T-helper 2 cell treated with Interferon-gamma antibody and Interleukin-4, amounts not matched to agents 100 ng/mL and 5 ng/mL, for 36 hours (primary cell): ENCODE results near the gene ANKRD10. TPM values are rescaled to one million over a fixed set of nuclear protein-coding genes. Genes with fewer than 3 reads are reported as not detected.
"Not testable (repeated sequence)": the region's sequence is repeated elsewhere in the genome, so short reads cannot be mapped to it uniquely, and the experiment has no call there.

Experiments used
- intact Hi-C: fragments of 100-400 bp; cut with micrococcal nuclease; formaldehyde crosslinking; loops from one replicate; pipeline ENCODE4 v1.15.1; 2023
- total RNA-seq: library from RNA; stranded (reverse); gene quantifications from 2 replicates; pipeline ENCODE4 v1.2.3, GENCODE V29; 2022

The ANKRD10 gene
- 124 and 126 TPM in 2 replicates for total RNA-seq

DNA sequence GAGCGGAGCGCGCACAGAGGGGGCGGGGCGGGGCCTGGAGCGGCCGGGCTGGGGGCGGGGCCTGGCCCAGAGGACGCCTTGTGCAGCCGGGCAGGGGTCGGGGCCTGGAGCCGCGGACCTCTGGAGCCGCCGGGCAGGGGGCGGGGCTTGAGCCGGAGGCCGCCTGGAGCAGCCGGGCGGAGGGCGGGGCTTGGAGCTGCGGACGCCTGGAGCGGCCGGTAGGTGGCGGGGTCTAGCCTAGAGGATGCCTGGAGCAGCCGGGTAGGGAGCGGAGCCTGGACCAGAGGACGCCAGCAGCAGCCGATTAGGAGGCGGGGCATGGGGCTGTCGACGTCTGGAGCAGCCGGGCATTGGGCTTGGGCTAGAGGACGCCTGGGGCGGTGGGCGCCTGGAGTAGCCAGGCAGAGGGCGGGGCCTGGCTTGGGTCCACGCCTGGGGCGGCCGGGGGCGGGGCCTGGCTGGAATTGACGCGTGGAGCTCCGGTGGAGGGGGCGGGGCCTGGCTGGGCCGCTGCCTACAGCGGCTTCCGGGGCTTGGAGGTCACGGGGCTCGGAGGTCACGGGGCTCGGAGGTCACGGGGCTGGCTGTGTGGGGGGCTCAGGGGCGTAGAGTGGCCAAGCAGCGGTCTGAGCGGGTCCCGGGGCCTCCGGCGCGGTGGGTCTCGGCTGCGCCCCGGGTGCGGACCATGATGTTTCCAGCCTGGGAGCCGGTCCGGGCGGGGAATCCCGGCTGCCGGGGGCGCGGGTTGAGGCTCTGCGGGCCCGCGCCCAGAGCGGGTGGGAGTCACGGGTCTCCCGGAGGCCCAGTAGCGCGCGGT lies at the start of gene ANKRD10:
Gene ANKRD10 (minus strand): TSS at position 13 of the 817 bp plus-strand sequence. CDS start 135 bp downstream, outside the sequence.
- intact Hi-C loops, result loop anchor here (1.0 to 10.0 kb wide), 6 partner anchors 50 to 354 kb away; partner anchors contain the start of genes NAXD and RAB20

DNA sequence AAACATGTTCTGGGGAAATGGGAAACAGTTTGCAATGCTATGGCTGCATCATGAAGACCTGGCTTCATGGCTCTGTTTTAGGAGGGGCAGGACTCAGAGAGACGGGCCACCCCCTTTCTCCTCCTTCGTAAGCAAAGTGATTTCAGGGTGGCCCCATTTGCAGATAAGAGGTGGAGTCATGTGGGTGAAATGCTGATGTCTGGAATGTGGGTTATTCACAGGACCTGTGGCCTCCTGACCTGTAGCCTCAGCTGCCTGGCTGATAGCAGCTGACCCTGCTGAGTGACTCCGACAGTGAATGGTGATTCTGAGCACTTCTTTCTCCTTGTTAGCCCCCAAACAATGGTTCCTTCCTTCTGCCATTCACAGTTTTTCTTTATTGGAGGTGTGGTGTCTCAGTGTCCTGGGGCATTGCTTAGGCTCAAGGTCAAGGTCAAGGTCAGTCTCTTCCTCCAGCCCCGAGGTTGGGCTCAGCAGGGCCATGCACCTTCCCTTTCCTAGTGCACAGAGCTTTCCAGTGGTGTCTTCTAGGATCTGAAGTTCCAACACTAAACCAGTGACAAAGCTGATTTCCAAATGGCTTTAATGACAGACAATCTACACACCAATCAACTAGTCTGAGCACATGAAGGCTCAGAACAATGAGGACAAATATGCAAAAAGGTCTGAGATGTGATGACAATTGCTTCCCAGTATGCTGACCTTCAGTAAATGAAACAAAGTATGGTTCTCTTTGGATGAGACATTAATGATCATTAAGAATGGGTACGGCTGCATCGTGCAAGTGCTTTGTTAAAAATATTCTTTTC lies 49.6 kb upstream of the ANKRD10 start:
- intact Hi-C loops, result loop anchor here (1.0 to 2.0 kb wide), 3 partner anchors 20 to 189 kb away; partner anchors contain the start of gene ANKRD10

DNA sequence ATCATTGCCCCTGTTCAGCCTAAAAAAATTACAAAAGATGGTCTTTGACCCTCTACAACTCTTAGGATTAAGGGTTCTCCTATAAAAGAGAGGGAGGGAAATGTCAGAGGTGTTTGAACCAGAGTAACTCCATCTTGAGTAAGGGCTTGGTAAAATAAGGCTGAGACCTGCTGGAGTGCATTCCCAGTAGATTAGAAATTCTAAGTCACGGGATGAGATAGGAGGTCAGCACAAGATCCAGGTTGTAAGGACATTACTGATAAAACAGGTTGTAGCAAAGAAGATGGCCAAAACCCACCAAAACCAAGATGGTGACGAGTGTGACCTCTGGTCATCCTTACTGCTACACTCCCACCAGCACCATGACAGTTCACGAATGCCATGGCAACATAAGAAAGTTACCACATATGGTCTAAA lies 48.7 kb upstream of the ANKRD10 start:
- intact Hi-C loops, result no loop called here

DNA sequence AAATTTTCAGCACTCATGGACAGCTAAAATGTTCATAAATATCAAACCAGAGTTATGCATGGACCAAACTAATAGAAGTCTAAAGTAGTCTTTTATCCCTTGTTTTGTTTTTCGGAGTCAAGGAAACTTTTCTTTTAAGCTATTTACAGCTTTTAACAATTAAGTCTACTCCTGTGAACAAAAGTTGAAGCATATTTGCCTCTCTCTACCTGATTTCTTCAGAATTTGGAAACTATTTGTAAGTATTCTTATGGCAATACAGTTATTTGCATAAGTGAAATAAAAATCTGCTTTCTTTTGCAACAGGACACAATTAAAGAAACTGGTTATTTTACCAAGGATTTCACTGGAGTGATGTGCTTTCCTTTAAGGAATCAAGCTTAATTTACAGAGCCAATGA lies 47.1 kb upstream of the ANKRD10 start:
- intact Hi-C loops, result no loop called here

DNA sequence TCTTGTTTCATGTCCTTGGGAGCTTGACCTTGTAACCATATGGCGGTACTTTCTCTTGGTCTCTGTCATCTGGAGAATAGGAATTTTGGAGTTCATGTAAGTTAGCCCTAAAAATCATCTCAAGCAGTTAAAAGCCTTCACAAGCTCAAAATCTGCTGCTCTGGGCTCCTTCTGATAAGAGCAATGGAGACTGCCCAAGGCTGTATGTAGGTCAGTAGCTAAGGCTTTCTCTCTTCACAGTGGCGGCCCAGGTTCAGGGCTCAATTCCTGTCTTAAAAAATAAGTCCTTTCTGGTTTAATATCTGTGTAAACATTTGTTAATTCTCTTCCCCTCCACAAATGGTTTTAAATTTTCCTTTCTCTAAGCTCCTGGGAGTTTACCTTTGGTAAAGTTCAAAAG lies 45.3 kb upstream of the ANKRD10 start:
- intact Hi-C loops, result no loop called here

DNA sequence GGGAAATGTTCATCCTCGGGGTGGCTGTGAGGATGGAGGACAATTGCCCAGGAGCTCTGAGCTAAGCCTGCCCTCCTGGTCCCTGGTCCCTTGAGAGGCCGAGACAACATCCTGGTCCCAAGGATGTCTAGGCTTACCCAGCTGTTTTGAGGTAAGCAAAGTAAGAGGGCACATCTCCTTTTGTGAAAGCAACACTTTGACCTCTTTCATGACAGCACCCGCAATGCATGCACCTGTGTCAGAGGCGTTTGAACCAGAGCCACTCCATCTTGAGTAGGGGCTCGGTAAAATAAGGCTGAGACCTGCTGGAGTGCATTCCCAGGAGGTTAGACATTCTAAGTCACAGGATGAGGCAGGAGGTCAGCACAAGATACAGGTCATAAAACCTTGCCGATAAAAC lies 43.1 kb upstream of the ANKRD10 start:
- intact Hi-C loops, result no loop called here

DNA sequence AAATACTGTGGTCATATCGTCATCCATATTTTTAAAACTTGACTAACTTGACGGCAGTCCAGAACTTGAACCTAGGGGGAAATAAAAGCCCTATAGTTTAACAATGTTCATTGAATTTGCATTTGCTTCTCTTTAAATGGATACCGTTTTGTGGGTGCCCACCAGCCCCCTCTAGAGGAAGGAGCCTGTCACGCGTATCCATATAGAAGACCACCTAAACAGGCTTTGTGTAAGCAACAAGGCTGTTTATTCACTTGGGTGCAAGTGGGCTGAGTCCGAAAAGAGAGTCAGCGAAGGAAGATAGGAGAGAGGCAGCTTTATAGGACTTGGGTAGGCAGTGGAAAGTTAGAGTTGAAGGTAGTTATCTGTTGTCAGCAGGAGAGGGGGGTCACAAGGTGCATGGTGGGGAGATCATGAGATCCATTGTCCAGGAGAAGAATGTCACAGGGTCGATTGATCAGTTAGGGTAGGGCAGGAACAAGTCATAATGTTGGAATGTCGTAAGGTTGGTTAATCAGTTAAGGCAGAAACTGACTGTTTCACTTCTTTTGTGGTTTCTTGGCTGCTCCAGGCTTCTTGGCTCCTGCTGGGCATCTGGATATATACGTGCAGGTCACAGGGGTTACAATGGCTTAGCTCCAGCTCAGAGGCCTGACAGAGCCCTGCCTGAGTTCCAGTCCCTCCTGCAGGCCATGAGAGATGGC lies 42.5 kb upstream of the ANKRD10 start:
- intact Hi-C loops, result no loop called here

DNA sequence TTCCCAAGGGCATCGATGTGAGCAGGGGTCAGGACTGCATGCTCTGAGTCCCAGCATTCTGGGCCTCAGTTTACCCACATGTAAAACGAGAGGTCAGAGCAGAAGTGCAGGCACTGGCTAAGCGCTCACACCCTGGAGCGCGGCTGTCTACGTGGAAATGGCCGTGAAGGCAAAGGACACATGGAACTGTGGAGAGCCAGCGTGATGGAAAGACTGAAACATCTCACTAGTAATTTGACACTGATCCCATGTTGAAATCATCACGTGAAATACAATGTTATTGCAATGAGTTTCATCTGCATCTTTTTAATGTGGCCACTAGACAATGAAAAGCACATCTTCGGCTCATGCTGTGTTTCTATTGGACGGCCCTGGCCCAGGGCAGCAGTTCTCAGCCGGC lies 41.3 kb upstream of the ANKRD10 start:
- intact Hi-C loops, result not testable (repeated sequence)

DNA sequence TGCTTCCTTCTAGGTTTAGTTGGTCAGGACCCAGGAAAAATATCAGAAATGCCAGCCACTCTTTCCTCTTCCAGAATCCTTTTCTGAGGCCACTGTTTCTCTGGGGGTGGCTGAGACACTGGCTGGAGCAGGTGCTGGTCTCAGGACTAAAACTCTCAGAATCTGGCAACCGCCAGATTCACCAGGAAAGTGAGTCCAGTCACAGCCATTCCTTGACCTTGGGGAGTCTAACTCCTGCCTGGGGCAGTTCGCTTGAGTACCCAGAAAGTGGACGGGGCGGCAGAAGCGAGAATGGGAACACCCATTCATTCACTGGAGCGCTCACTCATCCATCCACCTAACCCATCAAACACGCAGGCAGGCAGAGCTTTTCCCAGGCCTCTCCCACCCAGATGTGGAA lies 40.7 kb upstream of the ANKRD10 start:
- intact Hi-C loops, result not testable (repeated sequence)

DNA sequence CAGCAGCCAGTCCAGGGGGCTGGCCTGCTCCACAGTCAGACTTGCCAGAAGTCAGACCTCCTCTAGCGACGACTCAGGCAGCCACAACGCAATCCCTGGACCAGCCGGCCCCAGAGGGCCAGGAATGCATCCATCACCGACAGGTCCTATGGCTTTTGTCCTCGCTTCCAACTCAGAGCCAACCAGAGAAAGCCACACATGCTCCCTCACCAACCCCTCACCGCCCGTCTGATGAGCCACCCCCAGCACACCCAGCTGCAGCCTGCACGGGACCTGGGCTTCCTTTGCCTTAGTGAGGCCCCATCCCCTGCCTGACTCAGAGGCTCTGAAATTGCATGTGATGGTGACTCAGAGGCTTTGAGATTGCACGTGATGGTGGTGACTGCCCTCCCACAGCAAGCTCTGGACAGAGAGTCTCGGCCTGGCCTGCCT lies 40.2 kb upstream of the ANKRD10 start:
- intact Hi-C loops, result not testable (repeated sequence)

DNA sequence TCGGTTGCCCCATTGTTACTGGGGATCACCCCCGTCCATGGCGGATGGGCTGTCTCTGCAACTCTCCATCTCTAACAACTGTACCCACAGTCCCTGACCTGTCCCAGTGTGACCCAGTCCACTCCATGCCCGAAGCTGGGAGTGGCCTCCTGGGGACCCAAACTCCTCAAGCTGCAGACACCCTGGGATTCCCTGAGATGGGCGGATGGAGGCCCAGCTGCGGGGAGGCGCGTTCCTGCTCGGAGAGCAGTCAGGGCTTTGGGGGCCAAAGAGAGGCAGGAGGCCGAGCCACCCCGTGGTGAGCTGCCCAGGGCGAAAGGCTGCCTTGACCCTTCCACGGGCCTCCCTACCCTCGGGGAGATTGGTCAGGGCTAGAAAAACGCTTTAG lies 39.7 kb upstream of the ANKRD10 start:
- intact Hi-C loops, result not testable (repeated sequence)

DNA sequence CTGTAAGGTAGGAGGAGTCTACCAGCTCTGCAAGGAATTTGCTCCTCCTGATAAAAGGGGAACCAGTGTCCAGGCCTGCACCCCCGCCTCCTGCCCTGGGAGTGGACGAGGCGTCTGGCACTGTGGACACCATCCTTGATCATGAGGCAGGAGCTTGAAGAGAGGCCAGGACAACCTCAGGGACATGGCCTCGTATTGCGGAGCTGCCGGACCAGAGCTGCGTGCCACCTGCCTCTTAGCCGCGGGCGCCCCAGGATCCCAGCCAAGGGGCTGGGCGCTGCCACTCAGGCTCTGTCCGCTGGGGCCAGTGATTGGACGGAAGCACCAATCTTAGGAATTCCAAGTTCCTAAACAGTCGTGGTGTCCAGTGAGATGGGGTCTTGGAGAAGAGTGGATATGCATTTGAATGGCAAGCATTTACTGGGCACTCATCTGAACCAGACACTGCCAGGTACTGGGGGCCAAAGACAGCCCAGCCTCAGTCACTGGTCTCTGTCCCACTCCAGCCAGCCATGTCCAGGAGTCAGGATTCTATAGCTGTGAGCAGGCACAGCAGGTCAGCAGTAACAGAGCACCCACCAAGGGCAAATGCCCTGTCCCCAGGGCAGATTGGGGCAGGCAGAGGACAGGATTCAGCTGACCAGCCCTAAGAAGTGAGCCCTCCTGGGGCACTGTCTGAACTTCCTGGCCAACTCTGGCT lies 39.1 kb upstream of the ANKRD10 start:
- intact Hi-C loops, result no loop called here

DNA sequence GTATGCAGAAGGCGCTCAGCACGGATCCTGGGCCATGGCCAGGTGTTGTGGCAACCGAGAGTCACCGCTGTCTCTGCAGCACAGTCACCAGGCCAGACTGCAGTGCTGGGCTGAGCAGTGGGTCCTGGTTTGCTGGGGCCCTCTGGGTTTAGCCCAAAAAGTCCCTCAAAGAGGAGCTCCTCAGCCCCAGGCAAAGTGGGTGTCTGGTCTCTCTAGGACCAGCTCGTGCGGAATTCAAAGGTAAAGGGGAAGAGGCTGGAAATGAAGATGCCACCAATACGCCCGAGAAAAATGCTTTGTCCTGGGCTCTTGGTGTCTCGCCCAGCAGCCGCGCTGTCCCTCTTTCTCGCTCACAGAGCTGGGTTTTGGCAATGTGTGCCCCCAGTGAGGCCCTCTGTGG lies 38.5 kb upstream of the ANKRD10 start:
- intact Hi-C loops, result no loop called here

DNA sequence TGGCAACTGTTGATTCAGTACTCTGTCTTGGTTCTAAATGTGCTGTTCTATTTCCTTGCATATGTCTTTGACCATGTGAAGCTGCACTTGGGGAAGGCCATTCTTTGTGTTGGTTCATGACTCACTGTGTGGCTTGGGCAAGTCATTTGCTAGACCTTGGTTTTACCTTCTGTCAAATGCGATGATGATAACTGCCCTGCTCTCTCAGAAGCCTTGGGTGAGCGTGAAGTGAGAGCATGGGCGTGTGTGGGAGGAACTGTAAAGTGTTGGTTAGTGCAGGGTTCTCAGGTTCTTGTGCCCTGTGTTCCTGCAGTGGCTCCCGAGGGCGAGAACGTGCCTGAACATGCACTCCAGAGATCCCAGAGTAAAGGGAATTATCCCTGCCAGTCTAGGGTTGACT lies 37.3 kb upstream of the ANKRD10 start:
- intact Hi-C loops, result not testable (repeated sequence)

DNA sequence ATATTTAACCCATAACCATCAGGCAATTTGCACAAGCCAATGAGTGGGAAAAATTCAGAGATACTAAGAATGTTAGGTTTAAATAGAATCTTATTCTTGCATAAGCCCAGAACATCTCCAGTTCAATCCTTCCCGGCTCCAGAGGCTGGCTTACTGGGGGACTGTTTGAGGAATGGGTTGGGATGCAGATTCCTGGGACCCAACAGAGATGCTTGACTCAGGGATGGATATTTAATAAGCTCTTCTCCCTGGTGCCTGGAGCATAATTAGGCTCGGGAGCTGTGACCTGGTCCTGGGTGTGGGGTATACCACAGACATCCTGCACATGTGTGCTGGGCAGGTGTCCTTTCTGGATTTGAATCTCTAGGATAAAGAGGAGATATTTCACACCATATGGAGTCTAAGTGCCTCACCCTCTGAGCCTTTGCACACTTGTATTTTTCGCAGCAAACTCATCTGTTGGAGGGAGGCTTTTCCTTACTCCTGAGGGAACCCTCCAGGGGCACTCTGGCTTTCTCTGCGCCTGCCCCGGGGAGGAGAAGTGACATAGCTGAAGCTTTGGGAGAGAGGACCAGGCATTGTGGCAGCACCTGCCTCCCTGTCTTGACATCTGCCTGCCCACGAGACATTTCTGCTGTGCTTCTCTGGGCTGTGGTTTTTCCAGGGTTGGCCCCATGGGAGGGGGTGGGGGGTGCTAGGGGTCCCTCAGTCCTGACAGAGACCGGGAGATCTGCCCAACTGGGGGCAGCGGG lies 36.1 kb upstream of the ANKRD10 start:
- intact Hi-C loops, result no loop called here

DNA sequence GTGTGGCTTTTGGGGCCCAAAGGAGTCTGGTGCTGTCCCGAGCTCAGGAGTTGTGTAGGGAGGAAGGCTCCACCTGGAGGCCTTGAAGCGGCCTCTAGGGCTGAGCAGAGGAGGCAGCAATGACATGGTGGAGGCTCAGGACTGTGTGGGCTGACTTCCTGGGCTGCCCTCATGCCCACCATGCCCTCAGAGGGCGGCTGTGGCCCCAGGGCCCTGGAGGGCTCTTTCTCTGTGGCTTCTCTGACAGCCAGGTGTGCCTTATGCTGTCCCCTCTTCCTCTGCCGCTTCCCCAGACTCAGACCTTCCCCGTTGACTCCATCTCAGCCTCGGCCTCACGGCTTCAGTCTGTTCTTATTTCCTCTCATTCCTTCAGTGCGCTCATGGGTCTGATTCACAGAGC lies 35.5 kb upstream of the ANKRD10 start:
- intact Hi-C loops, result no loop called here

DNA sequence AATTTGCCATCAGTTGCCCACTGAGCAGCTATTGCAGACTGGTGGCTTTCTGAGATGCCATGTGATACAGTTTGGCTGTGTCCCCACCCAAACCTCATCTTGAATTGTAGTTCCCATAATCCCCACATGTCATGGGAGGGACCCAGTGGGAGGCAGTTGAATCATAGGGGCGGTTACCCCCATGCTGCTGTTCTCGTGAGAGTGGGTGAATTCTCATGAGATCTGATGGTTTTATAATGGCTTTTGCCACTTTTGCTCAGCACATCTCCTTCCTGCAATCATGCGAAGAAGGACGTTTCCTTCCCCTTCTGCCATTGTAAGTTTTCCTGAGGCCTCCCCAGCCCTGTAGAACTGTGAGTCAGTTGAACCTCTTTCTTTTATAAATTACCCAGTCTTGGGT lies 34.8 kb upstream of the ANKRD10 start:
- intact Hi-C loops, result no loop called here

DNA sequence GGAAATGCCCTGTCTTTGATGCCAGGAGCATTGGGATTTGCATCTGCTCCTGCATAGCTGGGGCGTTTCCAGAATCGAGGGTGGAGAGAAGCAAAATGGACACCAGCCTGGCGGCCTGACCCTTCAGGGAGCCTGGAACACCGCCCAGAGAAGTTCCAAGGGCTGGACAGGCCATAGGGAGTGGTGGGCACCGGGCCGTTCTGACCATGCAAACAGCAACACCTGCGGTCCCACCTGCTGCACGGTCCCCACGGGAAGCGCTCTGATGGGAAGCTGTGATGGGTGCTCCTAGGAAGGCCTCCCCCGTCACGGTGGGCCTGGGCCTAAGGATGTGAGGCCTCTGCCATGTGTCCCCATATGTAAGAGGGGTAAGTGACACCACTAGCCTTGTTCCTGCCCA lies 34.2 kb upstream of the ANKRD10 start:
- intact Hi-C loops, result no loop called here

DNA sequence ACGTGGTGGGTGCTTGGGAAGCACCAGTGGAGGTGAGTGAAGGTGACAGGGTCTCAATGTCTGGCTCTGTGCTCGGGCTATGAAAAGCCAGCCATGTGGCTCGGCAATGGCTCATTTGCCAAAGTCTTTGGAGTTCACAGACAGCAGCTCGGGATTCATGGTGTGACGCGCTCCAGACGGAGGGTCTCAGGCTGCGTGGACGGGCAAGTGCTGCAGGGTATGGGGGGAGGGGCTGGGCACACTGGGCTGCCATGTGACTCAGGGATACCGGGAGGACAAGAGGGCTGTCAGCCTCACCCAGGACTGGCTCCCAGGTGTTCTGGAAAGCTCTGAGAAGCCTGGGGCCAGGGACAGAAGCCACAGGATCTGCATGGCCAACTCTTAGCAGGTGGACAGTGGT lies 32.5 kb upstream of the ANKRD10 start:
- intact Hi-C loops, result not testable (repeated sequence)

DNA sequence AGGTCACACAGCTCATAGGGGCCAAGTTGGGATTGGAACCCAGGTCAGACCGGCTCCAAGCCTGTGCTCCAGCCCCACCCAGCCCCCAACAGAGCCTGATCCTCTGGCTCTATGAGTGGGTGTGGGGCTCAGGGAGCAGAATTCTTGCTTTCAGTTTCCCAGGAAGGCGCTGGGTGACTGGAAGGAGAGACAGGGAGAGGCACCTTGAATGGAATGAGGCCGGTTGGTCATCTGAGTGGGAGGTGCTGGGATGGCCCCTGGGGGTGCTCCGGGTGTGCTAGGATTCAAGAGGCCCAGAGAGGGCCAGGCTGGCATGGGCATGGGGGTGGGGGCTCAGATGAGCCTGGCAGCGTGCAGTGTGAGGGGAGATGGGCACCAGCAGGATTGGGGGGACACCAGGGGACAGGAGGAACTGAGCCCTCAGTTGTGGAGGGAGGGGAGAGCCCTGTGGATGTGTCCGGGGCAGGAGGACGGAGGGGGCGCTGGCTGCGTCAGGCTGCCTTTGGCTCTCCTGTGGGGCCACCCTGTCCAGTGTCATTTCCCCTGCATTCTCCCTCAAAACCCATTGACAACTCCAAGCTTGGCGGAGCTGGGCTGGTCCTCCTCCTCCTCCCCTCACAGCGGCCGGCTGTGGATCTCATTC lies 31.2 kb upstream of the ANKRD10 start:
- intact Hi-C loops, result loop anchor here (2.0 kb wide), 2 partner anchors 19 to 109 kb away; no protein-coding TSS in a partner anchor
